T1000 (cell line): Measurements from ENCODE around the gene C15orf61.

ENCODE experiments used
- DNase-seq: peaks from one replicate; lab custom pipeline; 2025; ENCODE audit warnings: mixed read lengths; lab: John Stamatoyannopoulos, UW

C15orf61 gene

GRCh38 chr15:67512933-67513714 is 7.8 kb upstream of the C15orf61 start:
- DNase-seq: no peak

DNA sequence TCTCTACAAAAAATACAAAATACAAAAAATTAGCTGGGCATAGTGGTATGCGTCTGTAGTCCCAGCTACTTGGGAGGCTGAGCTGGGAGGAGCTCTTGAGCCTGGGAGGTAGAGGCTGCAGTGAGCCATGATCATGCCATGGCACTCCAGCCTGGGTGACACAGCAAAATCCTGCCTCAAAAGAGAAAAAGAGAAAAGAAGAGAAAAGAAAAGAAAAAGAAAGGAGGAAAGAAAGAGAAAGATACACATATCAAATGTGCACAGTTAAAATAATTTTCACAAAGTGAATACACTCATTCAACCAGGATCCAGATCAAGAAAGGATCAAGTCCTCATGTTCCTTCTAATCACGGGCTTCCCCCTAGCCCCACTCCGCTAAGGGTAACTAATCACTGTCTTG is 5.8 kb upstream of the C15orf61 start:
- no peak for DNase-seq

GRCh38 chr15:67515557-67515956 is 5.4 kb upstream of the C15orf61 start:
- no peak for DNase-seq

GRCh38 chr15:67520321-67521028 is 456 bp upstream of the C15orf61 start:
- no peak for DNase-seq

- DNase-seq: no peak
Measured at GRCh38 chr15:67521783-67522568, 1.0 kb downstream of the C15orf61 start.

DNA sequence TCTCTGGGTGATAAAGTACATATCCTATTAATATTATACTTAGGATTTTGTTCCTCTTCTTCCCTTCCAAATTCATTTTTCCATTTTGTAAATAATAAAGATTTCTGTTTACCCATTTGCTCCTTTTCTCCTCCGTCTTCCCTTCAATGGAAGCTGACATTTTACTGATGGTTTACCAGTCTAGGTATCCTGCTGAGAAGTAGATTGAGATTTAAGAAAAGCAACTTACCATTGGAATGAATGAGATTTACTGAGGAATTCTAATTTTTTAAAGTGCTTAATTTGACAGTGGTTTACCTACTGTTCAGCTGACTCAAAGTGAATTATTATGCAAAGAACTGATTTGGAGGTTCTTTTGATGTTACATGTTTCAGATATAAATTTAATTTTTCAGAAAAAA is 2.4 kb downstream of the C15orf61 start:
- no peak for DNase-seq

- no peak for DNase-seq
Measured at GRCh38 chr15:67524235-67524634, 3.3 kb downstream of the C15orf61 start.

GRCh38 chr15:67528513-67528912 is 7.6 kb downstream of the C15orf61 start:
- no peak for DNase-seq

GRCh38 chr15:67531379-67531914 is 10.5 kb downstream of the C15orf61 start:
- DNase-seq: peak; percentile 27

GRCh38 chr15:67533873-67534272 is 12.9 kb downstream of the C15orf61 start:
- no peak for DNase-seq

DNA sequence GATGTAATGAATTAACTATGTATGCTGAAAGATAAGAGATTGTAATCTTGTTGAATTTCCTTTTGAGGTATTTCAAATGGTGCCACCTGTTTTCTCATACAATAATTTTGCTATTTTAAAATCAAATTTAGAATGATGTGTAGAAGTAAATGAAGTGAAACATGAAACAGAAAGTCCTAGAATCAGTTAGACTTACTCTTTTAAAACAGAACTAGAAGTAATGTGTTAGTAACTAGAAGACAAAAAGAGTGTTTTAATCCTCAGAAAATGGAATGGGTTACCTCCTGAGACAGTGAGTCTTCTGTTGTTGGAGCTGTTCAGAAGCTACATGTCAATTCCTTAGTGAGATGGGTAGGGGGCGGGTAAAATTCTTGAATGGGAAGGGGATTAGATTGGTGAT is 13.4 kb downstream of the C15orf61 start:
- no peak for DNase-seq

- no peak for DNase-seq
Measured at GRCh38 chr15:67537771-67538170, 16.8 kb downstream of the C15orf61 start.

DNA sequence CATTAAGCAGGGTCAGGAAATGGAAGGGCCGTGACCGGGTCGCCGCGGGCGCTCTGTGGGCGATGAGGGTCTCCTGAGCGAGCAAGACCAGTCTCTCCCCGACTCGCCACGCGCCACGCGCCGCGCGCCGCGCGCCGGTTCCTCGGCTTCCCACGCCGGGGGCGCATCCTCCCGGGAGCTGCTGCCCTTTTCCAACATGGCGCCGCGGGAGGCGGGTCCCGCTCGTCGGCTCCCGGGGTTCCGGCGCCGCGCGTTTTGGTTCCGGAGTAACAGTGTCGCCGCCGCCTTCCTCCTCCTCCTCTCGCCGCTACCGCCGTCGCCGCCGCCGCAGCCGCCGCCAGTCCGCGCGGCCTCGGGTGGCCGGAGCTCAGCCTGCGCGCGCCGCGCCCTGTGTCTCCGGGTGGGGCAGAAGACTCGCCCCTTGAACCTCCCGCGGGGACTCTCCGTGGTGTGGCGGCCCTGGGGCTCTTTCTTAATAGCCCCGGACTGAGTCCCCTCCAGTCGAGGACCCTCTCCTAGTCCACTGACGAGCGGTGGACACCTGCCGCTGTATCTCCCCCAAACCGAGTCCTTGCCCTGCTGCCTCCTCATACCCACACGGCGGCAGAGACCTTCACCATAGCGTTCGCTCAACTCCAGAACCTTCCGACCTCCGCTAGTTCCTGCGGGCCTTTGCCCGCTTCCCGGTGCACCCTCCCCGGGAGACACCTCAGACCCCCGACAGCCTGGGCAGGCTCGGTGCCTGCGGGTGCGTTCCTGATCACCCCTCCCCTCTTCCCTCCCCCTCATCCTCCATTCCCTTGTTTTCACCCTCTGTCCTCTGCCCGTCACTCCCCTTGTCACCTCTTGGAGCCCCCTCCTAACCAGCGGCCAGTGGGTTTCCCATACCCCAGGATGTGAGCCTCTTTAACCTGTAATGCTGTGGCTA is 21.8 kb downstream of the C15orf61 start, which contains the start of gene MAP2K5:
Gene MAP2K5 (plus strand): TSS at position 284 of the 928 bp plus-strand sequence. CDS start 633 bp downstream, at position 917.
- peak; percentile 58 for DNase-seq

DNA sequence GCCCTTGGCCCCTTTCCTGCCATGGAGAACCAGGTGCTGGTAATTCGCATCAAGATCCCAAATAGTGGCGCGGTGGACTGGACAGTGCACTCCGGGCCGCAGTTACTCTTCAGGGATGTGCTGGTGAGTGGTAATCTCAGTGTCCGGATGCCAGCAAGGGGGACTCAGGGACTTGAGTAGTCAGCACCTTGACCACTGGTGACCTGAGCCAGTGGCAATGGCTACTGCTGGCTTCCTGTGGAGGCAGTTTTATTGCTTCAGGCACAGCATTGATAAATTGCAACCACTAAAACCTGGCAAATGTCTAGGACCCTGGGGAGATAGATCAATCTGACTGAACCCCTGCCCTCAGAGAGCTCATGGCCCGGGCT is 22.4 kb downstream of the C15orf61 start:
- no peak for DNase-seq

GRCh38 chr15:67544475-67544874 is 23.5 kb downstream of the C15orf61 start:
- no peak for DNase-seq

GRCh38 chr15:67545864-67546263 is 24.9 kb downstream of the C15orf61 start:
- no peak for DNase-seq

- no peak for DNase-seq
Measured at GRCh38 chr15:67547064-67547463, 26.1 kb downstream of the C15orf61 start.

- no peak for DNase-seq
Measured at GRCh38 chr15:67547836-67548235, 26.9 kb downstream of the C15orf61 start.

DNA sequence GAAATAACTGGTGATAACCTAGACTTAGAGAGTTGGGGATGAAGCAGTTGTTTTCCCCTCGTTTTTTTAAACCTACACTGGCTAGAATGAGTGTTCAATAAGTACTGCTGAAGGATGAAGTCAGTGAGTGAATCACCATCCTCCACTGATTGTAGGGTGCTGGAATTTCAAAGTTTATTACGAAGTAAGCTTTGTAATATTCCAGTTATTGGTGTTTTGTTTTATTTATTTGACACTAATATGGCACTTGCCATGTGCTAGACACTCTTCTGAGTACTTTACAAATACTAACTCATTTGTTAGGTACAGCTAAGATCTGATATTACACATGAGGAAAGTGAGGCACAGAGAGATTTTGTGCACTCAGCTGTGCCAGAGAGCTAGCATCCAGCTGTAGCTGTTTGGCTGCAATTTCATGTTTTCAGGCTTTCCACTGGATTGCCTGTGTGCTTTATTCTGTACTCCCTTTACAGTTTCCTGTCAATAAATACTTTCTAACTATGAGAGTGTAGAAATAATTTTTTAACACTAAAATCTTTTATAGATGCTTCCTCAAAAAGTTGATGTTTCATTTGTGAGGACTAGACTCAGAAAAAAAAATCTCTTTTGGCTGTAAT is 27.4 kb downstream of the C15orf61 start:
- DNase-seq: no peak

- DNase-seq: no peak
Measured at GRCh38 chr15:67548862-67549651, 28.1 kb downstream of the C15orf61 start.
